ENCODE results near the gene NTM.

GRCh38 chr11:131463162-131463561 lies 92.7 kb downstream of the NTM start:
- TF ChIP-seq CTCF (conservative IDR thresholded peaks at IDR 0.05 in 1 of 2, IDR thresholded peaks at IDR 0.05 in 1 of 2; ENCODE audit: low read depth in 1 of 2, low read length in 2 of 2) = no peak
- no peak for TF ChIP-seq EZH2 (IDR thresholded peaks at IDR 0.05; ENCODE audit: low read length, missing control alignments)
